LNCAP (cell line): Measurements from ENCODE around the gene FKBP8.

Experiments used
- TF ChIP-seq, protein P1 (sequence below): fragments of 450-650 bp; IDR thresholded peaks from 2 replicates; pipeline ENCODE4 v1.5.1; 2017; ENCODE audit warnings: mild to moderate bottlenecking

FKBP8 gene

GRCh38 chr19:18568367-18568766 is 25.0 kb upstream of the FKBP8 start:
- TF ChIP-seq, protein P1, sequence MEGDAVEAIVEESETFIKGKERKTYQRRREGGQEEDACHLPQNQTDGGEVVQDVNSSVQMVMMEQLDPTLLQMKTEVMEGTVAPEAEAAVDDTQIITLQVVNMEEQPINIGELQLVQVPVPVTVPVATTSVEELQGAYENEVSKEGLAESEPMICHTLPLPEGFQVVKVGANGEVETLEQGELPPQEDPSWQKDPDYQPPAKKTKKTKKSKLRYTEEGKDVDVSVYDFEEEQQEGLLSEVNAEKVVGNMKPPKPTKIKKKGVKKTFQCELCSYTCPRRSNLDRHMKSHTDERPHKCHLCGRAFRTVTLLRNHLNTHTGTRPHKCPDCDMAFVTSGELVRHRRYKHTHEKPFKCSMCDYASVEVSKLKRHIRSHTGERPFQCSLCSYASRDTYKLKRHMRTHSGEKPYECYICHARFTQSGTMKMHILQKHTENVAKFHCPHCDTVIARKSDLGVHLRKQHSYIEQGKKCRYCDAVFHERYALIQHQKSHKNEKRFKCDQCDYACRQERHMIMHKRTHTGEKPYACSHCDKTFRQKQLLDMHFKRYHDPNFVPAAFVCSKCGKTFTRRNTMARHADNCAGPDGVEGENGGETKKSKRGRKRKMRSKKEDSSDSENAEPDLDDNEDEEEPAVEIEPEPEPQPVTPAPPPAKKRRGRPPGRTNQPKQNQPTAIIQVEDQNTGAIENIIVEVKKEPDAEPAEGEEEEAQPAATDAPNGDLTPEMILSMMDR: no peak

DNA sequence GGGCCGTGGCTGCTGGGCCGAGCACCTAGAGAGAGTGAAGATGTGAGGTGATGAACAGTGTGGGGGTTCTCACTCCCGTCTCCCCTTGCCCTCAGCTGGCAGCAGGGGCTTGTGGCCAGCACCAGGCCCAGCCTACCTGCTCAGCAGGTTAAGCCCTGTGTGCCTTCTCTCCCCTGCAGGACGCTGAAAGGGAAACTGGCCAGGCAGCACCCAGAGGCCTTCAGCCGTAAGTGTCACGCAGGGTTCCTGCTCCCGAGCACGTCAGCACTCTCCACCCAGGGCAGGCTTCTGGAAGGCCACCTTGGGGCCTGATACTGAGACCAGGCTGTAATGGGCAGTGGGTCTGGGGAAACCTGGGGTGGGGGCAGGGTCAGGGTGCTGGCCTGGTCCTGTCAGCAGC is 23.6 kb upstream of the FKBP8 start:
- TF ChIP-seq, protein P1: no peak

- TF ChIP-seq, protein P1: no peak
These were observed 18.7 kb upstream of the FKBP8 start for GRCh38 chr19:18562086-18562485.

- TF ChIP-seq, protein P1: no peak
These were observed 16.3 kb upstream of the FKBP8 start for GRCh38 chr19:18559685-18560084.

DNA sequence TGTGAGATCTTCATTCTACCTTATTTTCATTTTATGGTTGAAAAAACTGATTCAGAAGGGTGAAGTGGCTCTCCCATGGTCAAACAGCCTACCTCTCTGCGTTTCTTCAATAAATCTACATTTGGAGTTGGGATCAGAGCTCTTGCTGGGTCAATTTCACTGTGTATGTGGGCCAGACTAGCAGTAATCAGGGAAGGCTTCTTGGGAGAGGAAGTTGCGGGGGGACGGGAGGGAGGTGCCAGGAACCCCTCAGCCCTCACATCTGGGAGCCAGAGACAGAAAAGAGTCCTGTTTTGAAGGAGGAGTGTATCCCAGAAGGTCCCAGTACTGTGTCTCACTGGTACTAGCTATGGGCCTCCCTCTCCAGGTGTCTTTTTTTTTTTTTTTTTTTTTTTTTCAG is 15.2 kb upstream of the FKBP8 start:
- TF ChIP-seq, protein P1: no peak

- TF ChIP-seq, protein P1: no peak
These were observed 14.8 kb upstream of the FKBP8 start for GRCh38 chr19:18558202-18558555.

GRCh38 chr19:18557411-18558201 is 14.2 kb upstream of the FKBP8 start, which contains the start of gene KXD1:
KXD1 (plus strand) TSS chr19:18557870; CDS start chr19:18562057, 4,187 bp downstream.
- TF ChIP-seq, protein P1: no peak
